ENCODE data around the gene ADRB1. TPM values are rescaled to one million over a fixed set of nuclear protein-coding genes. Genes with fewer than 3 reads are reported as not detected.

The ADRB1 gene
- total and polyA plus RNA-seq, 2 of the 13 experiments (the other 11 are each of a cell fraction or from before 2014, with no cell fraction given), result 0.07 TPM; not detected in 1

- Histone ChIP-seq H3K36me3 (replicated peaks in 1 of 2; ENCODE audit: control insufficient read depth in 1 of 2, insufficient read depth in 2 of 2, low read length in 2 of 2) (no peaks in the 10 kb centered on the region), H4K20me1 (ENCODE audit: insufficient read depth, low read length) (no peaks in the 10 kb centered on the region), H2AFZ (ENCODE audit: low read length) (no peak overlapping the region), H3K27ac (ENCODE audit: extremely low read length, insufficient read depth, low read length) (no peak overlapping the region), H3K27me3 (ENCODE audit: control insufficient read depth in 1 of 2, insufficient read depth in 2 of 2, low read length in 2 of 2) (peaks cover 0 to 17% of the 10 kb centered on the region in 2 experiments; a peak in 3 of 5 replicates), H3K9me3 (ENCODE audit: low read length) (no peaks in the 10 kb centered on the region), H3K4me2 (ENCODE audit: low read depth, low read length) (no peak overlapping the region), H3K79me2 (ENCODE audit: insufficient read depth, low read length) (no peaks in the 10 kb centered on the region), H3K4me1 (ENCODE audit: insufficient read depth, low read length) (no peaks in the 10 kb centered on the region), H3K4me3 (replicated peaks in 1 of 3; ENCODE audit: insufficient read depth in 1 of 3, low read depth in 2 of 3, low read length in 3 of 3) (no peak overlapping the region), H3K9ac (ENCODE audit: insufficient read depth, low read depth, low read length) (no peak overlapping the region)
- DNase-seq (ENCODE audit: low spot score) (no peak), ATAC-seq (no peak), FAIRE-seq (no peak)
- 19% methylated on average over 5 of the region's 5 CpGs for WGBS (ENCODE audit: low lambda C conversion rate)
- no peak for TF ChIP-seq ATF7 (IDR thresholded peaks at IDR 0.05)
- TF ChIP-seq ATF7 (CRISPR knock-in tag; IDR thresholded peaks at IDR 0.05), result no peak
- TF ChIP-seq, protein P1, sequence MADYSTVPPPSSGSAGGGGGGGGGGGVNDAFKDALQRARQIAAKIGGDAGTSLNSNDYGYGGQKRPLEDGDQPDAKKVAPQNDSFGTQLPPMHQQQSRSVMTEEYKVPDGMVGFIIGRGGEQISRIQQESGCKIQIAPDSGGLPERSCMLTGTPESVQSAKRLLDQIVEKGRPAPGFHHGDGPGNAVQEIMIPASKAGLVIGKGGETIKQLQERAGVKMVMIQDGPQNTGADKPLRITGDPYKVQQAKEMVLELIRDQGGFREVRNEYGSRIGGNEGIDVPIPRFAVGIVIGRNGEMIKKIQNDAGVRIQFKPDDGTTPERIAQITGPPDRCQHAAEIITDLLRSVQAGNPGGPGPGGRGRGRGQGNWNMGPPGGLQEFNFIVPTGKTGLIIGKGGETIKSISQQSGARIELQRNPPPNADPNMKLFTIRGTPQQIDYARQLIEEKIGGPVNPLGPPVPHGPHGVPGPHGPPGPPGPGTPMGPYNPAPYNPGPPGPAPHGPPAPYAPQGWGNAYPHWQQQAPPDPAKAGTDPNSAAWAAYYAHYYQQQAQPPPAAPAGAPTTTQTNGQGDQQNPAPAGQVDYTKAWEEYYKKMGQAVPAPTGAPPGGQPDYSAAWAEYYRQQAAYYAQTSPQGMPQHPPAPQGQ (CRISPR knock-in tag; IDR thresholded peaks at IDR 0.05; ENCODE audit: borderline replicate concordance), result no peak
- TF ChIP-seq HDAC6 (IDR thresholded peaks at IDR 0.05; ENCODE audit: low read depth, low read length), result no peak
- no peak for TF ChIP-seq DNMT1 (CRISPR knock-in tag; IDR thresholded peaks at IDR 0.05)
- TF ChIP-seq ZFYVE20 (CRISPR knock-in tag; IDR thresholded peaks at IDR 0.05; ENCODE audit: borderline replicate concordance, low read depth), result no peak
- TF ChIP-seq RARA (CRISPR knock-in tag; IDR thresholded peaks at IDR 0.05), result no peak
- TF ChIP-seq, protein P2, sequence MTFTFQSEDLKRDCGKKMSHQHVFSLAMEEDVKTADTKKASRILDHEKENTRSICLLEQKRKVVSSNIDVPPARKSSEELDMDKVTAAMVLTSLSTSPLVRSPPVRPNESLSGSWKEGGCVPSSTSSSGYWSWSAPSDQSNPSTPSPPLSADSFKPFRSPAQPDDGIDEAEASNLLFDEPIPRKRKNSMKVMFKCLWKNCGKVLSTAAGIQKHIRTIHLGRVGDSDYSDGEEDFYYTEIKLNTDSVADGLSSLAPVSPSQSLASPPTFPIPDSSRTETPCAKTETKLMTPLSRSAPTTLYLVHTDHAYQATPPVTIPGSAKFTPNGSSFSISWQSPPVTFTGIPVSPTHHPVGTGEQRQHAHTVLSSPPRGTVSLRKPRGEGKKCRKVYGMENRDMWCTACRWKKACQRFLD (CRISPR knock-in tag; IDR thresholded peaks at IDR 0.05; ENCODE audit: borderline replicate concordance), result no peak
- no peak for TF ChIP-seq ZNF225 (CRISPR knock-in tag; IDR thresholded peaks at IDR 0.05)
- POLR2A ChIA-PET, result no interaction called here
- intact Hi-C loops (cut with micrococcal nuclease; ENCODE audit: unreplicated experiment), result no loop called here
- no TSS peak for BruUV-seq (replicated peaks)
- in situ Hi-C loops (cut with HindIII; ENCODE audit: extremely low pct_ligation_motif_present, low pct_unique_long_range_greater_than_20kb), result no loop called here
- CTCF ChIA-PET (ENCODE audit: low intra/inter-chr PET ratio, low total read pairs), result no interaction called here
Measured at GRCh38 chr10:114070710-114071109, 27.0 kb downstream of the ADRB1 start.

All from HepG2 (cell line).